DOHH2 (cell line): ENCODE measurements around the gene SUPT4H1.

Experiments
- CTCF ChIP-seq: fragments of 200-600 bp; sonication (generic); IDR thresholded peaks from one replicate; pipeline ENCODE4 v1.5.1; 2014; ENCODE audit warnings: antibody characterized with exemption, mild to moderate bottlenecking, low read depth, low read length; ENCODE audit not compliant: poor library complexity, severe bottlenecking
- EZH2phosphoT487 ChIP-seq: fragments of 200-600 bp; sonication (generic); IDR thresholded peaks from 2 replicates; pipeline ENCODE4 v1.6.1; 2017; ENCODE audit warnings: borderline replicate concordance, mild to moderate bottlenecking, antibody characterized with exemption, low read length, moderate library complexity, mixed read lengths

GRCh38 chr17:58352596-58353388, 791 bp upstream of the SUPT4H1 start:
- TF ChIP-seq CTCF (no peak), EZH2phosphoT487 (no peak)
